ENCODE results near the gene CD47.

Gene CD47

DNA sequence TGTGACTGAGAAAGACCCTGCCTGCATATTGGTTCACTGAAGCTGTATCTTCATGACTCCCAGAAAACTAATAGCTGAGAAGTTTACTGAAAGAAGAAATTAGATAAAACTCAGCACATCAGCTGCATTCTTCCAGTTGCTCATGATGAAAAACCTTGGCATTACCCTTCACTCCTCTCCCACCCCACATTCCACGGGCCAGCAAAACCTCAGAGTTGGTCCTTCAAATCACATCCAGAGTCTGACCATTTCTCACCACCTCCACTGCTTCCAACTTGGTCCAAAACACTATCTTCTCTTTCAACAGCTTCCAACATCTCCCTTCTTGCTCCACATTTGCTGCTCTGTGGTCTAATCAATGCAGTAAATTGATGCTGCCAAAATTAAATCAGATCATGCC, 97.1 kb downstream of the CD47 start:
- TF ChIP-seq POLR2AphosphoS5 (IDR thresholded peaks at IDR 0.05; ENCODE audit: low read depth, low read length) (no peak), FOXP2 (optimal IDR thresholded peaks at IDR 0.05; ENCODE audit: borderline replicate concordance, extremely low read depth, extremely low read length, insufficient read depth) (no peak), SIN3A (IDR thresholded peaks at IDR 0.05; ENCODE audit: borderline replicate concordance, insufficient read depth, low read length) (no peak), REST (IDR thresholded peaks at IDR 0.05; ENCODE audit: insufficient read depth in 1 of 2, low read depth in 2 of 2, low read length in 2 of 2) (no peak), TAF1 (IDR thresholded peaks at IDR 0.05; ENCODE audit: borderline replicate concordance, insufficient read depth, low read length) (no peak)
